RPMI8226 (cell line): ENCODE measurements around the gene MELTF.

ENCODE experiments used
- DNase-seq: peaks from one replicate; pipeline ENCODE4 v3.0.0-alpha.2; 2015

Gene MELTF

GRCh38 chr3:196967412-196968232, 62.0 kb downstream of the MELTF start:
- DNase-seq: no peak

- no peak for DNase-seq
These were observed 62.9 kb downstream of the MELTF start for GRCh38 chr3:196966526-196967401.

DNA sequence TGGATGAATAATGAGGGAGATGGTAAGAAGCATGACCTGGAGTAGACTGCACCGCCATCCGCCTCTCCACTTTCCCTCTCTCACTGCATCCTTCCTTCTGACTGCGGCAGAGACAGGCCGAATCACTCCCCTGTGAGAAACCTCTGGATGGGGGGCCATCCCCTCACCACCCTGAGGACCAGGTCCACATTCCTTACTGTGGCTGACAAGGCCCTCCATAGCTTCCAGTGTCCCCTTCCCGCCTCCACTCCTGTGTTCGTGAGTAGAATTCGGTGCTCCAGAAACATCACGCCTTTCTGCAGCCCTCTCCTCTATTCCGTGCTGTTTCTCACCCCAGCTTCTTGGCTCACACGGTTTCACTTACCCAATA, 63.8 kb downstream of the MELTF start:
- no peak for DNase-seq

GRCh38 chr3:196965112-196965803, 64.4 kb downstream of the MELTF start:
- DNase-seq: no peak

DNA sequence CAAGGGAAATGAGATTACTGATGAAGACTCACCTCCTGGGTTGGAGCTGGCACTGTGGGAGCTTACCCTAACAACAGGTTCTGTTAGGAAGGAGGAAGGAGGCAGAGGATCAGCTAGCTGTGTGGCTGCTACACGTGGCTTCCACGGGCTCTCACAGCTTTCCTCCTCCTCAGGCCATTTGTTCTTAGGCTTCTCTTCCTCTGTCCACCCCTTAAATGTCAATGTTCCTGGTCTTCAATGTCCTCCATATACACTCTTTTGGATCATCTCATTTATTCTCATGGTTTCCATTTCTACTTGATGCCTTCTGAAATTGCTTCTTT, 66.0 kb downstream of the MELTF start:
- no peak for DNase-seq

- DNase-seq: no peak
These were observed 66.5 kb downstream of the MELTF start for GRCh38 chr3:196962930-196963630.

- DNase-seq: no peak
These were observed 67.3 kb downstream of the MELTF start for GRCh38 chr3:196962108-196962929.

DNA sequence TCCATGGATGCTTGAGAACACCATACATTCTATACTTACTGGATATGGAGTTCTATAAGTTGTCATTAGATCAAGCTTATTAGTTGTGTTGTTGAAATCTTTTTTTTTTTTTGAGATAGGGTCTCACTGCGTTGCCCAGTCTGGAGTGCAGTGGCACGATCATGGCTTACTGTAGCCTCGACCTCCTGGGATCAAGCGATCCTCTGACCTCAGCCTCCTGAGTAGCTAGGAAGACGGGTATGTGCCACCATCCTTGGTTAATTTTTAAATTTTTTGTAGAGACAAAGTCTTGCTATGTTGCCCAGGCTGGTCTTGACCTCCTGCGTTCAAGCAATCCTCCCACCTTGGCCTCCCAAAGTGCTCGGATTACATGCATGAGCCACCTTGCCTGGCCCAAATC, 74.8 kb downstream of the MELTF start:
- no peak for DNase-seq
